Brain pericyte (primary cell): ENCODE results near the gene SEMA4C.

Experiments
- DNase-seq: peaks from one replicate; pipeline ENCODE4 v3.0.0-alpha.2; 2012; ENCODE audit warnings: low read depth, low spot score

Gene SEMA4C

DNA sequence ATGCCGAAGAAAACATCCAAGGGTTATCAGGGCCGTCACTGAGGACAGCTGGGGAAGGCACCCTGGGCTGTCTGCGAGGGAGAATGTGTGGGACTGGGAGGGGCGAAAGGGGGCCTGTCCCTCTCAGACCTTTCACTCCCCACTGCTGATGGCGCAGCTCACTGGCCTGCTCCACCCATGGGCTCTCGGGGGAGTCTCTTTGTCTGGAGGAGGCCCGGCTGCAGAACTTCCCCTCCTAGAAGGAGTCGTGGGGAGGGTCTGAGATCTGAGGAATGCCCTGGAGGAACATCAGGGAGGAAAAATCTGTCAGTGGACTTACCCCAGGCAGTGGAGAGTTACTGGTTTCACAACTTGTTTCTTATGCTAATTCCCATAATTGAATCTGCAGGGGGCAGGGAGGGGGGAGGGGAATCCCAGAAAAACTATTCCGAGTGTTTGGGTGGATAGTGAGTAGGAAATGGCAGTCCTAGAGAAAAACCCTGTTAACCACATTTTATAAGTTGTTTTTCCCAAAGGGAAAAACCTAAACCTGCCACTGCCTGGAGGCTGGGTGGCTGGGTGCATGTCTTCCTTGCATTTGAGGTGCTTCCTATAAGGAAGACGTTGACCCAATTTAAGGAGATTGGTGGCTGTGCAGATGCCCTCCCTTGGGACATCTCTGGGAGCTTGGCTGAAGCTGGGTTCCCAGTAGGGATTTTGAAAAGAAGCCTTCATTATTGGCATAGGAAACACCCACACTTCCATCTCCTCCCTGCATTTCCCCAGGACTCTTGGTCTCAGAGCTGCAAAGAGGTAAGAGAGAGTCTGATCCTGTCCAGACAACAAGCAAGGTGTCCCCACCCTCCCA, 11.7 kb upstream of the SEMA4C start:
- DNase-seq: no peak

DNA sequence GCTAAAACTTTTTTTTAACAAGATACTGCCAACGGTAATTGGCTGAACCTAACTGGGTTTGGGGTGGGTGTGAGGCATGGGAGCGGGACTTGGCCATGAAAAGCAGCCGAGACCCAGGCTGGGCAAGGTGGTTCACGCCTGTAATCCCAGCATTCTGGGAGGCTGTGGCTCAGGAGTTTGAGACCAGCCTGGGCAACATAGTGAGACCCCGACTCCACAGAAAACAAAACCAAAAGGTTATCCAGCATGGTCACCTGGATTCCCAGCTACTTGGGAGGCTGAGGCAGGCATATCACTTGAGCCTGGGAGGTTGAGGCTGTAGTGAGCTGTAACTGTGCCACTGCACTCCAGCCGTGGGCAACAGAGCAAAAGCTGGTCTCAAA, 11.0 kb upstream of the SEMA4C start:
- no peak for DNase-seq

DNA sequence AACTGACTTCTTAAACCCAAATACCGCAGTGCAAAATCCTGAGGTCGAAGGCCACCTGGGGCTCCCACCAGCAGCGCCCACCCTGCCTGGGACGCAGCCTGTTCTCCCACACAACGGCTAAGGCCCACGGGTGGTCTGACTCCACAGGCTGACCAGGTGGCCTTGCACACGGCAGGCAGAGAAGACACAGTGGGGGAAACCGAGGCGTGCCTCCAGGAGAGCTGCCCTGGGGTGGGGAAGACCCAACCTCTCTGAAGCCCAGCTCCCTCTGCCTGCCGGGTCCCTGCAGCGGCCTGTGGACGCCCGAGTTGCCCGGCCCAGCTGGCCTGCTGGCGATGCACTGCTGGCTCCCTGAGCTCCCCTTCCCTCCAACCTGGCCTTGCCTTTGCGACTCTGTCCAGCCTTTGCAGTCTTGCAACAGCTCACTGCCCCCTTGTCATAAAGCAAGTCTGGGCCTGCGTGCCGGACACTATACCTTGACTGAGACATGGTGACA, 9.7 kb upstream of the SEMA4C start:
- no peak for DNase-seq

DNA sequence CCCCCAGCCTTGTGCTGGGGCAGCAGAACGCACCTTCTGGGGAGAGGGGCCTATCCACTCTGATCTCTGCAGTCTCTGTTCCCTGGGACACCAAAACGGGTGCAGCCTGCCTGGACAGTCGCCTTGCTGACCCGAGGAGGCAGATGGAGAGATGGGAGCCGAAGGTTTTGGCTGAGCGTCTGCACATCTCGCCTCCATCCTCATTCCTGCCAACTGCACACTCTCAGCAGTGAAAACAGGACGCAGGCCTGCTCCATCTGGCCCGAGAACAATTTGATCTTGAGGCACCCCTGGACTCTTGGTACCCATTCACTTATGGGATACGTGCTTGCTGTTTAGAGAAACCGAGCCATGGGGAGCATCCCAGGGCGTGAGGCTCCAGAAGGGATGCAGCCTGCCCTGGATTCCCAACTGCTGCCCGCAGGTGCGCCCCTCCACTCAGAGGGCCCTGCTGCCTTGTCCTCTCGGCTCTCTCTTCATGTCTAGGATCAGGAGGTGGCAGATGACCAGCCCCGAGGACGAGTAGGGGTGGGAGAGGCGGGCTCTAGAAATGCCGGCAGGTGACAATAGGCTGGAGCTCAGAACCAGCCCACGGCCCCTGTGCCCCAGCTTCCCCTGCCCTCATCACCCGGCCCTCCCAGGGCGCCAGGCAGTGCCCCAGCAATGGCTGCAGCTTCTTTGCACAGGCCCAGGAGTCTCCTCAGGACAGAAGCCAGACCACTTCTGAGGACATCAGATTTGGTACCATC, 9.1 kb upstream of the SEMA4C start:
- no peak for DNase-seq

DNA sequence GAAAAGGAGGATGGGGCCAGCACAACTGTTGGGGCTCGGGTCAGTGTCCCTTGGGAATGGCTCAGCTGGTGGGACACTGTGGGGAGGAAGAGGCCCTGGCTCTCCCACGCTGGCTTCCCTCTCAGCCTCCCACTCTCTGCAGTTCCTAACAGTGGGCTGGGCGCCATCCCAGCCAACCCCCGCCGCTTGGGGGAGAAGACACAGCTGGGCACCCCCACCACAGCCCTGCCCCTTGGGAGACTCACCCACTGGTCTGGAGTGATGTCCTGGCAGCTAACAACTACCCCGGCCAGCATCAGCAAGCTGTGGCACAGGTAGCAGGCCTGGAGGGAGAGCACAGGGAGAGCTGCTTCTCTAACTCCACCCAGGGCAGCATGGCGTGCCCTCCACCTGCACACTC, 8.3 kb upstream of the SEMA4C start:
- DNase-seq: no peak

DNA sequence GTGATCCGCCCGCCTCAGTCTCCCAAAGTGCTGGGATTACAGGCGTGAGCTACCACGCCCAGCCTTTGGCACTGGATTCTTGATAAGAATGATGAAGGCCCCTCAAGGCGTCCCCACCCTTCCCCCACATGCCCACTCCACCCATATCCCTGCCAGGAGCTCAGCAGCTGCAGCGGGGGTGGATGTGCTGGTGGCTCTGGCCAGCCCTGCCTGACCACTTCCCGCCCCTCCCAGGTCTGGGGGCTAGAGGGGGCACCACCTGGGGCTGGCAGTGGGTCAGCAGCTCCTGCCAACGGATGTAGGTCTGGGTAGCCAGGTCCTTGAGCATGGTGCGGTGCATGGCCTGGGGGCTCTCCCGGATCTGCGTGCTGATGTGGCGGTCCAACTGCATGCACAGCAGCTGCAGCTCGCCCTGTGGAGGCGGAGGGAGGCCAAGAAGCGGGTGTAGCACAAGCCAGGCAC, 7.8 kb upstream of the SEMA4C start:
- no peak for DNase-seq

DNA sequence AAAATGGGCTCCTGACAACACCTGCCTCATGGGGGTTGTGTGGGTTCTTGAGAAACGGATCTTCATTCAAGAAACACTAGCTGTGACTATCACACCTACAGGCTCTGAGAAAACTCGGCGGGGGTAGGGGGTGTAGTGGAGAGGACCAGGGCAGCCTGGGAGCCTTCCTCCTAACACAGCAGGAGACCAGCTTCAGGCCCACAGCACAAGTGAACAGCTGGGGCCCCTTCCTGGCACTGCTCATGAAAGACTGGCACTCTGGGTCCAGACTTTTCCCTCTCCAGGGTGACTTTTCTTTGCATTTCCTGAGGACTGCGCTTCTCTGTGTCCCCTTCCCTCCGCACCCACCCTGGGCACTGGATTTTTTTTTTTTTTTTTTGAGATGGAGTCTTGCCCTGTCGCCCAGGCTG, 7.2 kb upstream of the SEMA4C start:
- no peak for DNase-seq

DNA sequence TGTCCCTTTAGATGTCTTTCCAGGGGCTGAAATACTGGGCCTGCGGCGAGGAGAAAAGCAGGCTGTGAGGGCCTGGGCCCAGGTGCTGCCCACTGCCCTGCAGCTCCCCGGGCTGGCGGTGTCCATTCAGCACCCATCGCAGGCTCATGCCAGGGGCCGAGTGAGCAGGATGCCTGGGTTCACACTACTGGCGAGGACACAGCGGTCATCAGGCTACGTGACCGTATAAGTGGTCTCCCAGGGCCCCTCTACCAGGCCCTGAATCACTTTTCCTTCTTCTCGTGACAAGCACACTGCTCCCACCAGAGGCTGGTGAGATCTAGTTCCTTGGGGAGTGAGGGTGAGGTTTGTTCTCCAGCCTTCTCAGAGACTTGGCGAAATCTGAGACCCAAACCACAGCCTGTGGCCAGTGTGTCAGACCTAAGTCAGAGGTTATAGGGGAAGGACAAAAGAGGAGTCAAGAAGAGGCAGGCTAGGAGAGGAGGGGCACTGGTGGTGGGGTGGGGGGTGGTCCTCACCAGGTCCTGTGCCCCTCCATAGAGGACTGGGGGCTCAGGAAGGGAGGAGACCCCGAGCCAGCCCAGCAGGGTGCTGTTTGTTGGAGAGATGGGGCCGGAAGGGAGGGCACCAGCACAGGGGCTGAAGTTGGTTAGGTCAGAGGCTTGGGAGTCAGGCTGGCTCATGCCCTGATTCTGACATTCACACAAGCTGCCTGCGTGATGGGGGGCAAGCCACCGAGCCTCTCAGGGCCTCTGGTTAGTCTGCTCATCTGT, 6.6 kb upstream of the SEMA4C start:
- DNase-seq: peak; percentile 33

DNA sequence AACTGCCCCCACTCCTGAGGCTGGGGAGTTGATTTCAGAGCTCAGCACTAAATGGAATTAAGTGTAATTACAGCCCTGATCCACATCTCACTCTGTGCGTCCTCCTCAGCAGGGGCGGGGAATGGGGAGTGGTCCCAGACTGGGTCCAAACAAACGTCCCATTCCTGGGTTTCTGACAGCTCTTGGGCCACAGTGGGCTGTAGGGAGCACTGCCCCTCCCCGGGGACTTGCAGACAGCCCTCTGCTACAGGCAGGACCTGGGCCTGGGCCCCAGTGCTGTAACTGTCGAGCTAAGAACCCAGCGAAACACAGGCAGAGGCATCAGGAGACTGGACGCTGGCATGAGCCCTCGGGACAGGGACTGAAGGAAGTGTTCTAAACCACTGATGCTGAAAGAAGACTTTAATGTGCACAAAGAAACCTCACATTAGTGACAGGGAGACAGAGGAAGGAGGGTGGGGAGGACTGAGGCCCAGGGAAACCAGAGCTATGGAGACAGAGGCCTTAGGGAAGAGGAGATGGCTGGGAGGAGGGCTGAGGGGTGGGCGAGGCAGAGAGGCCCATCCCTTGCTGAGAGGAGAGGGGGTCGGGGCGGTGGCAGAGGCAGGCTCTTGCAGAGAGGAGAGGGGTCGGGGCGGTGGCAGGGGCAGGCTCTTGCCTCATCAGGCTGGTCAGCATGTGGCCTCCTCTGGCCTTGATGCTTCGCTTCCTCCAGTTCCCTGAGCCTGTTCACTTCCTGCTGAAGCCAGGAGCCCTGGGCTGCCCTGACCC, 5.8 kb upstream of the SEMA4C start:
- DNase-seq: no peak

DNA sequence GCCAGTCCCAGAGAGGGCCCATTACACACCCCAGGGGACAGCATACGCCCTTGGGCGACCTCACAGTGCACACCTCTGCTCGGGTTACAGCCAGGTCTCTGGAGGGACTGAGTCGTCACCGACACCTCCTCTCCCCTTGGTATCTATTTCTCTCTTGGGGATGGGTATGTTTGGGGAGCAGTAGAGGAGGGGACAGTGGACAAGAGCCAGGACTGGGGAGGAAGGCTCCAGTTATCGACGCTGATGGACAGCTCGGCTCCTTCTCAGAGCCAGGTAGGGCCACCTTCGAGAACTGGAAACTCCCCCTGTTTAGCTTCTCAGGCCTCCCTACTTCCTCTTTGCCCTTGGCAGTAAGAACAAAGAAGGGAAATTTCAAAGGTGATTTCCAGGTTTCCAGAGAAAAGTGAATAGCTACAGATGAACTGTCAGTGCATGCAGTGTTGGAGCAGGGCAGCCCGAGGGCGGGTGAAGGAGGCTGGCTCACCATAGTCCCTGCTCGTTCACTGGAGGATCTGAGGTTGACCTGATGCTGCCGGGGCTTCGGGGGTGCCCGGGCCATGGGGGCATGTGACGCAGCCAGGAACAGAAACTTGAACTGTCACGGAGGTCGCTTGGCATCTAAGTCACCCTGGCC, 4.4 kb upstream of the SEMA4C start:
- DNase-seq: no peak

DNA sequence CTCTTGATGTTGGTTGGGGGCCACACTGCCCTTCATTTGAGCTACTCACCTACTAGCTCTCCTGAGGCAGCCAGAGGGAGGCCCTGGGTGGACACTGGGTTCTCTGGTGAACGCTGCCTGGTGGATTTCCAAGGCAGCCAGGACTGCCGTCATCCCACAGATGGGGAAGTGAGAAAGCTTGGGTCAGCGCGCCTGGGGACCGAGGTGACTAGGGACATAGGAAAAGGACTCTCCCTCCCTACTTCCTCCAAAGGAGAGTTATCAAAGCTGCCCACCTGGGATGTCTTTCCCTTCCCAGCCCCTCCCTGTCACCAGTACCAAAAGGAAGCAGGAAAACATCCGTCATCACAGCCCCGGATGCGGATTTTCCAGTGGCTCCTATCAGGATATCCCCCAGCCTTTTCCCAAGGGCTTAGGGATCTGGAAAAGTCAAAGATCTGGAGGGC, 3.8 kb upstream of the SEMA4C start:
- no peak for DNase-seq

DNA sequence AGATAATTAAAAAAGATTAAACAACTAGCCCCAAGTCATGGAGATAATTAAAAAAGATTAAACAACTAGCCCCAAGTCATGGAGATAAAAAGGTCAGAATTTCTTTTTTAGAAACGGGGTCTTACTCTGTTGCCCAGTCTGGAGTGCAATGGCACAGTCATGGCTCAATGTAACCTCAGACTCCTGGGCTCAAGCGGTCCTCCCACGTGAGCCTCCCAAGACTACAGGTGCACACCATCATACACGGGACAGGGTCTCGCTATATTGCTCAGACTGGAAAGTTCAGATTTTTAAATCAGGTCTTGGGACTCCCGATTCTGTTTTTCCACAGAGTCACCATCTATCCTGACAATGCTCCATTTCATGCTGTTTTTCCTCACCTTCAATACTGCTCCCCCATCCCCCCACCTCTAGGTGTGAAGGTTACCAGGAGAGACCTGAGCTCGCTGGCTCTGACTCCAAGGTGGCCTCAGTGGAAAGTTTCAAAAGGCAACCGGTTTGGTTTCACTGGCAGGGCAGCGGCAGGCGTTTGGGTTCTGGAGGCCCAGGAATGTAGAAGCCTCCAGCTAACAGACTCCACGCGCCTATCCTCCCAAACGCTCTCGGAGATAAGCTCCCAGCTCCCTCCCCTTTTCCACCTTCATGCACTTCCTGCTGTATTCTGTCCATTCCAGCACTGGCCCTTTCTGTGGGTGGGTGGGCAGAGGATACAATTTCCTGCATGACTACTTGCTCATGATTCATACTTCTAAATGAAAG, 2.9 kb upstream of the SEMA4C start:
- DNase-seq: no peak

DNA sequence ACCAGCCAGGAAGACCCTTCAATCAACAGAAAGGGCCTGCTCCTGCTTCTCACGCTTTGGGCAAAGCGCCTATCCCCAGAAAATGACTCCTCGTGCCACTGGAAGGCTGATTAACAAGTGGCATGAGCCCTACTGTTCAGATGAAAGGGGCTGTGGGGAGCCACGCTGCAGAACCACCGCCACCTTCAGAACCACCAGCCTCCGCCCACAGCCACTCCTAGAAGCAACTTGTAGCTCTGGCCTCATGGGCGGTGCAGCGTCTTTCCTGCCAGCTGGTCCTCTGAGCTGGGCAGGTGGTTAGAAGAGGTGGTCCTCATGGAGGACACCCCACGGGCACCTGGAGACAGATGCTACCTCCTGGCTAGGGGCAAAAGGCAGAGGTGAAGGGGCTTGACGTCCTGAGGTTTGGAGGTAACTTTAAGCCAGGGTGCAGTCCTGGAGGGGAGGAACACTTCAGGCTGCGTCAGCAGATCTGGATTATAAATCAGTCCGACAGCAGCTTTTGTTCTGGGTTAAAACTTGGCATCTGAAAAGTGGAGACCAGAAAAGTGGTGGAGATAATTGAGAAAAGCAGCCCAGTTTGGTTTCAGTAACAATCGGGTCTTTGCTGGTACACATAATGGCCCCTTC, 861 bp upstream of the SEMA4C start:
- no peak for DNase-seq

DNA sequence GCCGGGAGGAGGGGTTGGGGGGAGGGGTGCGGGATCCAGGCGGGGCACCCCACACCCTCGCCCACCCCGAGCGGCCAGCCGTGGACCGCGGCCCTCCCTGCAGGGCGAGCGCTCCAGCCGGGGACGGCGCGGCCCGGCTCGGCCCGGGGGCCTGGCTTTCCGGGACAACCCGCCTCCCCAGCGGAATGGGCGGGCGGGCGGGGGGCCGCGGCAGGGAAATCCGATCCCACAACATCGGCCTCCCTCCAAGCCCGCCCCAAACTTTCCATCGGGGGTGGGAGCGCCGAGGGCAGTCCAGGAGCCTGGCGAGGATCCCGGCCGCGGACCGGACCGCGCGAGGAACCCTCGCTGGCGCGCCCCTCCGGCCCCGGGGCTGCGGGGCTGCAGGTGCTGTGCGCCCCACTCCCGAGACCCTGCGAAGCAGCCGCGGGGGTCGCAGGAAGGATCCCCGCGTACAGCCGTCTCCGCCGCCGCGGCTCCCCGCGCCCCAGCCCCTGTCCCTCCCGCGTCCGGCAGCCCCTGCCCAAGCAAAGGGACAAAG, 529 bp downstream of the SEMA4C start:
- no peak for DNase-seq

DNA sequence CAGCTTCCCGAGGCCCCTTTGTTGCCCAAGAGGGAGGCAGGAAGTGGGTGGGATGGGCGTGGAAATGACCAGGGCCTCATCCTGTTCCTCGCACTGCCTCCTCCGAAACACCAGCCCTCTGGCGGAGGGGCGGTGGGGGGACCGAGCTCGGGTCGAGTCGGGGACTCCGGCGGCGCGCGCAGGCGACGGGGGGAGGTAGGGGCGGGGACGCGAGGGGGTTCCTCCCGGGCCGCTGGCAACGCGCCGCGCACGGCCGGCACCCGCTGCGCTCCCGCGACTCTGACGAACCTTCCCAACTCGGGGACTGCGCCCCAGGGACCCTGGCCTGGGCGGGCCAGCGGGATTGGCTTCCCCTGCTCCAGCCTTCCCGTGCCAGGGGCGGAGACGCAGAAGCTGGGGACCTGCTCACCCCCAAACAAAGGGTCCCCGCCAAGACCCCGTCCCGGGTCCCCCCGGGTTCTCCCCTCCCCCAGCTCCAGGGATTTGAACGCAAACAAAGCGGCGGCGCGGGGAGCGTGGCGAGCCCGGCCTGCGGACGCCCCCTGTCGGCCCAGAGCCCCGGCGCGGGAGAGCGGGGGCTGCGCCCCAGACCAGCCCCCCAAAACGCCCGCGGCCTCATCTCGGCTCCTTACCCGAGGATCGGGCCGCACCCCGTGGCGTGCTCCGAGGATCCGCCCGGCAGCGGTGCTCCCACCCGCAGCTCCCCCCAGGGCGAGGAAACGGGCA, 1.2 kb downstream of the SEMA4C start:
- DNase-seq: peak; percentile 83

DNA sequence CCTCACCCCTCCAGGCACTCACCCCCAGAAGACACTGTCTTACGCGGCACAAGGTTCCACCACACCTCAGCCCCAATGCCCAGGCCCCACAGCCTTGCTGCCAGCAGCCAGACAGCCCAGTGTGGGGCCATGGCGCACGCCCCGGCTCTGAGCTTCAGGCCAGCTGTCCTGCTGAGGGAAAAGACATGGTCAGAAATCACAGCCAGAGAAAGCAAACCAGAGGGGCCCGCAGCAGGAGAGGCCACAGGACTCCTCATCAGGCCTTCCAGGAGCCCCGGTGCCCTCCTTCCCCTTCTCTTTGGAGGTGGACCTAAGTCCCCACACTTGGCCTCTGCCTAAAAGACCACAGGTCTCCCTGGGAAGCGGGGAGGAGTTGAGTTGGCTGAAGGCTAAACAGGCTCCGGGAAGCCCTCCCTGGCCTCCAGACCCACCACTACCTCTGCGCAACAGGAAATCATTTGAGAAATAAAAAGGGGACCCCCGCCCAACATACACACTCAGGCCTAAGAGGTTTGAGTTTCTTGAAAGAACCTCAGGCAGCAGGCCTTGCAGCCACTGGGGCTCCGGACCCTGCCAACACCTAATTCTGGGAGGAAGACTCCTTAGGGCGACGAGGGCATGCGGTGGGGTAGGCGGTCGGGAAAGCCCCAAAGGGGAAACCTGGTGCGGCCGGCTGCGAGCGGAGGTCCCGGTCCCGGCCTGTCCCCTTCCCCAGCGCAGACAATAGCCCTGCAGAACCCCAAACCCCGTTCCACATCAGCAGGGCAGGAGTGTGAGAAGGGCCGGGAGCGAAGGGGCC, 1.9 kb downstream of the SEMA4C start:
- DNase-seq: peak; percentile 61

DNA sequence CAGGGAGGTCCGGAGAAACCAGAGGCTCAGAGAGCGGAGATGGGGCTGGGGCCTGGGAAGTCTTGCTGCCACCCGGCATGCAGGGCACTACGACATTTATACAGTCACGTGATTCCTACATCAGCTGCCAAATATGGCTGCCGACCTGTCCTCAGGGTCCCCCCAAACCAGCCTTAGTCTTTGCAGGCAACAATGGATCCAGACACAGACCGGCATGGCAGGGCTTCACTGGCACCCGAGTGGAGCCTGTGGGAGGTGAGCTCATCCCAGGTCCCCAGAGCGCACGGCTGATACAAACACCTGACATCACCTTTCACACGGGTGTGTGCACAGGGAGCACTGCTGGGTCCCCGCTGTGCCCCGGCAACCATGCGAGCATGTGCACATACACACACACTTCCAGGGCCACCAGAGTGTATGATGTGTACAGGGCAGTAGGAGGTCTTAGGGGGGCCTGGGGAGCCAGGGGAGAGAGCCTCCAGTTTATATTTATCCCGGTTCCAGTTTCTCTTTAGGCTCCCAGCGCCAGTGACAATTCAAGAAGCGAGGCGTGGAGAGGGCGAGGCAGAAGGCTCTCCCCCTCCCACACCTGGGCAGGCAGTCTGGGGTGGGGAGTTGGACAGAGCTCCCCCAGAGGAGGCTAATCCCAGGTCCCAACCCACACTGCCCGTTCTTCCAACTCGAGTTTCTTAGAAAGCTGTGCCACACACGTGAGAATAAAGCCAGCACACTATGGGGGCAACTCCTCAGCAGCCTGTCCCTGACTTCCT, 2.7 kb downstream of the SEMA4C start:
- no peak for DNase-seq
